HG03520 (cell line): ENCODE data around the gene SIRT3.

Experiments used
- ATAC-seq: cut with Tn5 transposase; IDR thresholded peaks from one replicate; pipeline ENCODE4 v1.9.1; 2021; ENCODE audit warnings: mild to moderate bottlenecking, moderate library complexity; ENCODE audit not compliant: unreplicated experiment

Gene SIRT3

DNA sequence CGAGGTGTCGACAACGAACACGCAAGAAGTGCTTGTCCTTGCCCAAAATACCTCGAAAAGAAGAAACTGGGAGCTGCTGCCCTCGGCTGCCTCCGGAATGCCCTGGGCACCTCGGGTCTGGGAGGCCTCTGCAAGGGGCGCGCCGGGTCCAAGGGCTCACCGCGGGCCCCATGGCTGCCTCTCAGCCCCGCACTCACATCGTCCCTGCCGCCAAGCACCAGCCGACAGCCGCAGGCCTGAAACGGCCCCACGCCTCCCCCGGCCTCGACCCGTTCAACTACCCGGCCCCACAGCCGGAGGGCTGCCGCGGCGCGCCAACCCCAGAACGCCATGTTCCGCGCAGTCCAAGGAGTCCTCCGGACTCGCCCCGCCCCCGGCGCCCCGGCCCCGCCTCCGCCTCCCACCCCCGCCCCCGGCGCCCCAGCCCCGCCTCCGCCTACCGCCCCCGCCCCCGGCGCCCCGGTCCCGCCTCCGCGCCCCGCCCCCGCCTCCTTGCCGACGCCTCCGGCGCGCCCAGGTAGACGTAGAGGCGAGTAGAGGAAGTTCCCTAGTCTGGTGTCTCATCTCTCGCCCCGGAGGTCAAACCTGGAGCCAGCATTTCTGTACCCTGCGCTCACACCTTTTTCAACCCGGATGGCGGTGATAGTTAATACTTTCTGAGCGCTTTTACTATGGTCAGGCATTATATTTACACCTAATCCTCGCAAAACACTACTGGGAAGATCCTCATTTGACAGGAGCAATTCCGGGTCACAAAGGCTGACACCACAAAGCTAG lies at the start of gene SIRT3:
TSS of gene SIRT3 (minus strand) at position 346 of the 777 bp plus-strand sequence. CDS start at position 332, 14 bp downstream.
- peak; percentile 55 for ATAC-seq

DNA sequence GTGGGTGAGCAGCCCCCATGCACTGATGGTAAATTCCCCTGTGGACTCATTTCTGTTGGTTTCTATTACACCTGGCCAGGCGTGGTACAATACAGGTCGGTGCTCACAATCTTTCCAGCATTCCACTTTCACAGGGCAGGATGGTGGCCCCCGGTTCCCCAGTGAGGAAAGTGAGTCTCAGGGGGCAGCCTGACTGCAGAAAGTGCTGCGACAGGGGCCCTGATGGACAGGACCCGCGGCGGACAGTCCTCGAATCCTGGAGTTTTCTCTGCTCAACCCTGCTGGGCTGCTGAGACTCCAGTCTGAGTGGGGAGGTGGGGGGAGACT lies 49.7 kb upstream of the SIRT3 start:
- ATAC-seq, result no peak

DNA sequence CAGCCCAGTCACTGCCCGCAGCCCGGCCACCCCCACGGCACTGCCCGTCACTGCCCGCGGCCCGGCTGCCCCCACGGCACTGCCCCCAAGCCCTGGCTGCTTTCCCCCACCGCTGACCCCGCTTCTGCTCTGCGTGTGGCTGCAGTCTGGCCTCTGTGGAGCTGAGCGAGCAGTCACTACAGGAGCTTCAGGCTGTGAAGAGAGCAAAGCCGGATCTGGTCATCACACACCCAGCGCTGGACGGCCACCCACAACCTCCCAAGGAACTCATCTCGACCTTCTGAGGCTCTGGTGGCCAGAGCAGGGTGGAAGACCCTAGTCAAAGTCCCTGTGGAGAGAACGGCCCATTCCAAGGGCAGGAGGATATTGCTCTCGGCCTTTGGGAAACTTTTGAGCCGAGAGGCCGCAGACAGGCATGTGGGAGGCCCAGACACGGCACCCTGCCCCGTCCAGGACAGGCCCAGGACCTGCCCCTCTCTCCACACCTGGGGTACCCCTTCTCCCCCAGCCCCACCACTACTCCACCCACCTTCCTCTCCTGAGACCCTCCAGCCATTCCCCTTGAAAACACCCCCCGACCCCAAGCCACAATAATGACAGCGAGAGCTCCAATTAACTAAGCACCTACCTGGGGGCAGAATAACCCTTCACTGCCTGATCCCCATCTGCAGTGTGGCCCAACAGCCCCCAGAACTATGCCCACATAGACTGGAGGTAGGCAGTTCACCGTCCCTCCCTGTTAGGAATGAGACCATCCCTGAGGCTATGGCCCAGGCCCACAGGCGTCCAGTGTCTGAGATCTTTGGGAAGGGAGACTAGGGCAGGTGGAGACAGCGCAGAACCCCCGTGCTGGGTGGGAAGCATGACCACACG lies 49.1 kb upstream of the SIRT3 start:
- no peak for ATAC-seq

DNA sequence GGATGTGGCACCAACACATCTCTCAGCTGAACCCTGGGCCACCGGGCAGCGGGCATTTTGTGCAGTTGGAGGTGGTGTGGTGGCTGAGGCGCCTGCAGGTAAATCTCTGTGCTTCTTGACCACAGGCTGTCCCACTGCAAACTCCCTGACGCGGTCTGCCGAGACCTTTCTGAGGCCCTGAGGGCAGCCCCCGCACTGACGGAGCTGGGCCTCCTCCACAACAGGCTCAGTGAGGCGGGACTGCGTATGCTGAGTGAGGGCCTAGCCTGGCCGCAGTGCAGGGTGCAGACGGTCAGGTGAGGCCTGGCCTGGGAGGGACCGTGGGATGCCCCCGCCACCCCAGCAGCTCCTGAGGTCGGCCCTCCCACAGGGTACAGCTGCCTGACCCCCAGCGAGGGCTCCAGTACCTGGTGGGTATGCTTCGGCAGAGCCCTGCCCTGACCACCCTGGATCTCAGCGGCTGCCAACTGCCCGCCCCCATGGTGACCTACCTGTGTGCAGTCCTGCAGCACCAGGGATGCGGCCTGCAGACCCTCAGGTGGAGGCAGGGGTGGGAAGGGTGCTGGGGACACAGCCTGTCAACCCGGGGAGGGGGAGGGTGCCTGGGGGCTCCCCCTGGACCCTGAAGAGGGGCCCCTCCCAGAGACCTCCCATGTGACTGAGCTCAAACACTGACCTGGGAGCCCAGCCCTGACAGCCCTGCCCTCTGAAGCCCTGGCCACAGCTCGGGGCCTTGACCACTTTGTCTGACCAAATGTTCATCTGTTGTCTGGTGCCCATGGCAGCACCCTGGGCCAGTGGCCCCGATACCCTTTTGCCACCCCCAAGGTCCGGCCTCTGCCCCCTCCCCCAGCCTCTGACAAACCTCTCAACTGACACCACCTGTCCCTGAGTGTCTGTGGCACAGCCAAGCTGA lies 48.2 kb upstream of the SIRT3 start:
- ATAC-seq, result no peak

DNA sequence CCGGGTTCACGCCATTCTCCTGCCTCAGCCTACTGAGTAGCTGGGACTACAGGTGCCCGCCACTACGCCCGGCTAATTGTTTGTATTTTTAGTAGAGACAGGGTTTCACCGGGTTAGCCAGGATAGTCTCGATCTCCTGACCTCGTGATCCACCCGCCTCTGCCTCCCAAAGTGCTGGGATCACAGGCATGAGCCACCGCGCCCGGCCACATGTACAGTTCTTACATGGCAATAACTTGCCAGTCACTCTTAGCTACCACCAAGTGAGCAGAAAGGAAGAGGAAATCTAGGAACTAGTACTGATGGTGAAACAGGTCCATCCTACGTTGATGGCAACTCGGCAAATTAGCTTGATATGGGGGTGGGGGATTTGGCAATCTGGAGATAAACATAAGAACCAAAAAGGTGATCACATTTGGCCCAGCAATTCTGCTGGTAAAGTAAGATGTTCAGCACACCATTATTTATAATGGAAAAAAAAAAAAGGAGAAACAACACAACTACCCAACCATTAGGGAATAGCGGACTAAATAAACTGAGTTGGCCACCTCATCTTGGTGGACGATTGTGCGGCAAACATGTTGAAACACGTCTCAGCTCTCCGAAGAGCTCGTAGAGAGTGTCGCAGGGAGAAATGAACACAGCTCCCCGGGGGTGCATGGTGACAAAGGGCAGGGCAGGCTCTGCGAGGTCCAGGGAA lies 47.4 kb upstream of the SIRT3 start:
- ATAC-seq, result no peak

DNA sequence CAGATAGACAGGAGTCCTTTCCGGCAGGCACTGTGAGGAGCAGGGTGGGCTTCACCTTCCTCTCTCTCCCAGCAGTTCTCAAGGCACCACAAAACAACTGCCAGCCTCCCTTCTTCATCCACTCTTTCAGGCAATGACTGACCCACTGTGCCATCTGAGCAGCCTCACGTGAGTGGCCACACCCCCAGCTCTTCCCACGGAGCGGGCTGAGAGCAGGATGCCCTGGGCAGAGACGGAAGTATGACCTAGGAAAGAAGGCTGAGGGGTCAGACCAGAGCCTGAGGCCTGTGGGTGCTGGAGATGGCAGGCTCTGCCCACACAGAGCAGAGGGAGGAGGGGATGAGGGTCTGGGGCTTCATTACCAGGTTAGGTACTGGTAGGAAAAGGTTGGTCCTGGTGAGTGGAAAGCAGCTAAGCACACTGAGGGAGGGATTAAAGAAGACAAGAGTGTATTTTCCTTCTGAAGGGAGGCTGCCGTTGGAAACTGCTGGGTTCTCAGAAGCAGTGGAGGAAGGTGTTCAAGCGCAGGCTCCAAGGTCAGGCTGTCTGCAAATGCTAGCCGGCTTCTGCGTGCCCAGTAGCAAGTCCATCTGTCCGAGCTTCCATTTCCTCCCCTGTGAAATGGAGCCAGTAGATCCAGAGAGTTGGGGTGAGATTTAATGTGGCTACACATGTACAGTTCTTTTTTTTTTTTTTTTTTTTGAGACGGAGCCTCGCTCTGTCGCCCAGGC lies 46.7 kb upstream of the SIRT3 start:
- no peak for ATAC-seq

DNA sequence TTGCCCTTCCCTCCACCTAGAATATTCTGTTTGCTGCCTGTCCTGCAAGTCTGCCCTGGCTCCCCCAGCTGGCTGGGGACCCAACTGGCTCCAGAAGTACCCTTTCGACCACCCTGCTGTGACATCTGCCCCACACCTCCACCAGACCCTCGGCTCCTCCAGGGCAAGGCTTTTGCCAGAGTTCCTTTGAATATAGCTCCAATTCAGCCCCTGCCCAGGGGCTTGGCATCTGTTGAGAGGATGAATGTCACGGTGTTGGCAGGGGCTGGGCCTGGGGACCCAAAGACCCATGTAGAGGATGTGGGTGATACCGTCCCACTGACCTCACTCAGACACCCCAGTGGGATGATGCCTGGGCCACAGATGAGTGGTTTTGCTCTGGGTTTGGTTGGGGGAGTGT lies 46.0 kb upstream of the SIRT3 start:
- no peak for ATAC-seq

DNA sequence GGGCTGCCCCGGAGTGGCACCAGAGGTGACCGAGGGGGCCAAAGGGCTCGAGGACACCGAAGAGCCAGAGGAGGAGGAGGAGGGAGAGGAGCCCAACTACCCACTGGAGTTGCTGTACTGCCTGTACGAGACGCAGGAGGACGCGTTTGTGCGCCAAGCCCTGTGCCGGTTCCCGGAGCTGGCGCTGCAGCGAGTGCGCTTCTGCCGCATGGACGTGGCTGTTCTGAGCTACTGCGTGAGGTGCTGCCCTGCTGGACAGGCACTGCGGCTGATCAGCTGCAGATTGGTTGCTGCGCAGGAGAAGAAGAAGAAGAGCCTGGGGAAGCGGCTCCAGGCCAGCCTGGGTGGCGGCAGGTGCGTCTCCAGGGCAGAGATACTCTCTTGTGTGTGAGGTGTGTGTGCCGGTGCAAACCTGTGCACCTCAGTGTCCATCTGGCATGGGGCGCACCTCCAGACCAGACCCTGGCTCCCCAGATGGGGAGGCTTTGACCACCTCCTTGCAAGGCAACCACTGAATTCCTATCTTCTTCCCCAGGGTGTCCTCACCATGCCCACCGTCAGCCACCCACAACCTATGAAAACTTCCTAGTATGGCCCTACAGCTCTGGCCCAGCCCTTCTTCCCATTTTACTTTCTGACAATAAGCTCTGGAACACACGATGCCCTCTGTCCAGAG lies 45.5 kb upstream of the SIRT3 start:
- ATAC-seq, result no peak

DNA sequence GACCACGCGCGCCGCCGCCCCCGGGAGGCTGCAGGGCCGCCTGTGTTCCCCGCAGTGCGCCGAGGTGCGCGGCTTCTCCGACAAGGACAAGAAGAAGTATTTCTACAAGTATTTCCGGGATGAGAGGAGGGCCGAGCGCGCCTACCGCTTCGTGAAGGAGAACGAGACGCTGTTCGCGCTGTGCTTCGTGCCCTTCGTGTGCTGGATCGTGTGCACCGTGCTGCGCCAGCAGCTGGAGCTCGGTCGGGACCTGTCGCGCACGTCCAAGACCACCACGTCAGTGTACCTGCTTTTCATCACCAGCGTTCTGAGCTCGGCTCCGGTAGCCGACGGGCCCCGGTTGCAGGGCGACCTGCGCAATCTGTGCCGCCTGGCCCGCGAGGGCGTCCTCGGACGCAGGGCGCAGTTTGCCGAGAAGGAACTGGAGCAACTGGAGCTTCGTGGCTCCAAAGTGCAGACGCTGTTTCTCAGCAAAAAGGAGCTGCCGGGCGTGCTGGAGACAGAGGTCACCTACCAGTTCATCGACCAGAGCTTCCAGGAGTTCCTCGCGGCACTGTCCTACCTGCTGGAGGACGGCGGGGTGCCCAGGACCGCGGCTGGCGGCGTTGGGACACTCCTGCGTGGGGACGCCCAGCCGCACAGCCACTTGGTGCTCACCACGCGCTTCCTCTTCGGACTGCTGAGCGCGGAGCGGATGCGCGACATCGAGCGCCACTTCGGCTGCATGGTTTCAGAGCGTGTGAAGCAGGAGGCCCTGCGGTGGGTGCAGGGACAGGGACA lies 44.8 kb upstream of the SIRT3 start:
- ATAC-seq, result no peak

DNA sequence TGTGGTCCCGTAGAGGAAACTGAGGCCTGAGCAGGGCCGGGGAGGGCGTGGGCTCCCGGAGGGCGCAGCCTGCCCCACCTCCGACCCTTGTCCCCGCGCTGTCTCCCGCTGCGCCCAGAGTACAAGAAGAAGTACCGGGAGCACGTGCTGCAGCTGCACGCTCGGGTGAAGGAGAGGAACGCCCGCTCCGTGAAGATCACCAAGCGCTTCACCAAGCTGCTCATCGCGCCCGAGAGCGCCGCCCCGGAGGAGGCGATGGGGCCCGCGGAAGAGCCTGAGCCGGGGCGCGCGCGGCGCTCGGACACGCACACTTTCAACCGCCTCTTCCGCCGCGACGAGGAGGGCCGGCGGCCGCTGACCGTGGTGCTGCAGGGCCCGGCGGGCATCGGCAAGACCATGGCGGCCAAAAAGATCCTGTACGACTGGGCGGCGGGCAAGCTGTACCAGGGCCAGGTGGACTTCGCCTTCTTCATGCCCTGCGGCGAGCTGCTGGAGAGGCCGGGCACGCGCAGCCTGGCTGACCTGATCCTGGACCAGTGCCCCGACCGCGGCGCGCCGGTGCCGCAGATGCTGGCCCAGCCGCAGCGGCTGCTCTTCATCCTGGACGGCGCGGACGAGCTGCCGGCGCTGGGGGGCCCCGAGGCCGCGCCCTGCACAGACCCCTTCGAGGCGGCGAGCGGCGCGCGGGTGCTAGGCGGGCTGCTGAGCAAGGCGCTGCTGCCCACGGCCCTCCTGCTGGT lies 44.0 kb upstream of the SIRT3 start:
- ATAC-seq, result no peak

DNA sequence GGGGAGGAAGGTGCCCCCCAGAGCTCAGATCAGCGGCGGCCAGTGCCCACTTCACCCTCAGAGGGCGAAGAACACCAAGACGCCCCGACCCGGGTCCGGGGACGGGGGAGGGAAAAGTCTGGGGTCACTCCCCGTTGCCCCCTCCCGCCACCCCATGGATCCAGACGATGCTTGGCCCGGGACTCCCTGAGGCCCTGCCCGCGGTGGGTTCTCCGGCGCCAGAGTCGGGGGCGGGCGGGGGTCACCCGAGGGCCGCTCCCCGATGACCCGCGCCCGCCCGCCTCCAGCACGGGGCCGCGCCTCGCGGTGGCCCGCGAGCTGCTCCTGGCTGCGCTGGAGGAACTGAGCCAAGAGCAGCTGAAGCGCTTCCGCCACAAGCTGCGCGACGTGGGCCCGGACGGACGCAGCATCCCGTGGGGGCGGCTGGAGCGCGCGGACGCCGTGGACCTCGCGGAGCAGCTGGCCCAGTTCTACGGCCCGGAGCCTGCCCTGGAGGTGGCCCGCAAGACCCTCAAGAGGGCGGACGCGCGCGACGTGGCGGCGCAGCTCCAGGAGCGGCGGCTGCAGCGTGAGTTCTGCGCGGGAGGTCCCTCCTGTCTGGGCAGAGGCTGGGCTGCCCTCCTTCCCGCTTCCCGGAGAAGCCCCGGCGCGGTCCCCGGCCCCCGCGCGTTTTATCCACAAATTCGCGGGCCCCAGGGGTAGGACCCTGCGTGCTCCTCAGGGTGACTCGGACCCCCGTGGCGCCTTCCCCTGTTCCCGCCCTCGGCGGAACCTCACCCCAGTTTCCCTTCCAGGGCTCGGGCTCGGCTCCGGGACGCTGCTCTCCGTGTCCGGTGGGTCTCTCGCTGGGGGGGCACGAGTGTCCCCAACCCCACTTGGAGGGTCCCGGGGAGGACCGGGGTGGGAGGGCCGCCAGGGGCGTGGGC lies 43.2 kb upstream of the SIRT3 start:
- no peak for ATAC-seq

DNA sequence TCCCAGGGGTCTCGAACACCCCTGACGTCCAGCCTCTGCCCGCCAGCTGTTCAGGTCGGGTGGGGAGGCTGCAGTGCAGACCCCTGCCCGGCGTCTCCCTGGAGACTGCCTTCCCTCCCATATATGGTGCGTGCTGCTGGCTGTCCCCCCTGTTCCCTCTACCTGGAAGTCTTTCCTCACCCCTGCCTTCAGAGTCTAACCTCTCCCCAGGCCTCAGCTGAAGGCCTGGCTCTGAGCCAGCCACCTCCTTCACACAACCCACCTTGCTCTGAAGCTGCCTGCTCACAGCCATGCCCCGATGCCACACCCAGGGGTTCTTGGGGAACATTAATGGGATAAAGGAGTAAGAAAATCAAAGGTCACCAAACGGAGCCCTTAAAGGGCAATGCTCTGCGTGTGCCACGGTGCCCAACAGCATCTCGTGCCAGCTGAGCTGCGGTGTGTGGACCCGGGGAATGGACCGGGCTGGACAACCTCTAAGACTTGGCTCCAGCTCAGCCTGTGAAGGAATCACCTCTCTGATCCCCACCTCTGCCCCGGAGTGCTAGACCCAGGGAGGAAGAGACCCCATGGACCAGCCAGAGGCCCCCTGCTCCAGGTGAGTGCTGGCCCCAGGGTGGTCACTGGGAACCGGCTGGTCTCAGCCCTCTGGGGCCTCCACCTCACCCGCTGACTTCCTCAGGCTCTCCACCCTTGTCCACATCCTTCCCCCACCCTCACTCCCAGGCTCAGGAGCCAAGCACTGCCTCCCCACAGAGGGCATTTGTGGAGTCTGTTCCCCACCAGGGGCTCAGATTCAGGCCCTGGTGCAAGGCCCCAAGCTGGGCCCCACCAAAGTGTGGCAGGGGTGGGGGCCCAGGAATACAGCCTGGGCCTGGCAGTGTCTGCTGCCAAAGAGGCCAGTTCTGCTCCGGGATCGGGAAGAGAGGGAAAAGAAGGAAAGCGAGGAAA lies 42.1 kb upstream of the SIRT3 start, which contains the start of gene NLRP6:
TSS of gene NLRP6 (plus strand) at position 407 of the 951 bp plus-strand sequence. CDS start at position 570, 163 bp downstream.
- no peak for ATAC-seq

DNA sequence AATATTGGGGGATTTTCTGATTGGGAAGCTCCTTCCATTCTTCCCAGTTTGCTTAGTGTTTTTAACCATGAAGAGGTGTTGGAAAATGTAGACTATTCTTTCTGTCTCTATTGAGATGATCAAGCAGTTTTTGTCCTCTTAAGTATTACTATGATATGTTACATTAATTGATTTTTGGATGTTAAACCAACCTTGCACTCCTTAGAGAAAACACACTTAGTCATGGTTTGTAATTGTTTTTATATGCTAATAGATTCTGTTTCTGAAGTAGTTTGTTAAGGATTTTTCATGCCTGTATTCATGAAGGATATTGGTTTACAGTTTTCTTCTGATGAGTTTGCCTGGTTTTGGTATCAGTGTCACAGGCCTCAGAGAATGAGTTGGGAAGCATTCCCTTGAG lies 40.1 kb upstream of the SIRT3 start:
- no peak for ATAC-seq

DNA sequence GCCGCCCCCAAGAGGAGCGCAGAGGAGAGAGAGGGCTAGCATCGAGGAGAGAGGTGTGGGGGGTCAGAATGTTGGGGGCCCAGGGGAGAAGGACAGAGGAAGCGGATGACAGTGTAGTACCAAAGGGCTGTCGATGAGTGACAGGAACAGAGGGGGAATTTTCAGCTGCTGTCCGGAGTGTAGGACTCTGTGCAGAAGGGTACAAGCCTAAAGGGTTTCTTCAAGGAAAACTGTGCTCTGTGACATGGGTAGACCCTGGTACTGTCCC lies 36.7 kb upstream of the SIRT3 start:
- ATAC-seq, result no peak

DNA sequence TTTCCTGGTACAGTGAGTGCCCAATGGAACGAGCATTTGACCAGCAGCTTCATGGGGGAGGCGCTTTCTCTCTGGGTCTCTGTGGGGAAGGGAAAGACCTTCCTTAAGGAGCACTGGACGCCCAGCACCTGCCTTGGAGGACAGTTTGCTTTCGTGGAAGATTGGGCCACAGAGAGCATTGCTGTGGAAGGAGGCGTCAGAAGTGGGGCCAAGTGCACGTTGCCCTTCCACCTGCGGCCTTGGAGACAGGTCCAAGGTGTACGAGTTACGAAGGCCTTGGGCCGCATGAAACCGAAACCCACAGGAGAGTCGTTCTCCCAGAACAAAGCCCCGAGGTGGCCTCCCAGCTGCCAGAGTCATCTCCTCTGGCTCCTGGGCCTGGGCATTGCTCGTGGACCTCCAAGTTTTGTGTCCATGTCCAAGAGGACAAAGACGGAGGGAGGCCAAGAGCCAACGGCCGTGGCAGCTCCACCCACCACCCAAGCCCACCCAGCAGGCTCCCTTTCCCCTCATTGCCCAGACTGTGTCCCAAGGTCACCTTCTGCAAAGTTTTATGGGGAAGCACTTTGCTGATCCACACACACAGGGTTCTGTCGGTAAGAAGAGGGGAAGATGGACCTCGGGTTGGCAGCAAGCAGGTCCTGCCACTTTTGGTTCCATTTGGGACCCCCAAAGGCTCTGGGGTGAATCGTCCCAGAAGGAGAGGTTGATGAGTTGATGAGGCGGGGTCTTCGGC lies 36.2 kb upstream of the SIRT3 start:
- ATAC-seq, result no peak
